HG02840 (cell line): ENCODE data around the gene IGFLR1.
A peak's percentile ranks its signal among the peaks of the same experiment; 100 is the strongest.
"Not testable (repeated sequence)": the region's sequence is repeated elsewhere in the genome, so short reads cannot be mapped to it uniquely, and the experiment has no call there.

Experiments
- ATAC-seq: cut with Tn5 transposase; IDR thresholded peaks from one replicate; pipeline ENCODE4 v1.9.1; 2021; ENCODE audit warnings: mild to moderate bottlenecking, moderate library complexity, moderate number of reproducible peaks; ENCODE audit not compliant: unreplicated experiment, low FRiP score

The IGFLR1 gene

DNA sequence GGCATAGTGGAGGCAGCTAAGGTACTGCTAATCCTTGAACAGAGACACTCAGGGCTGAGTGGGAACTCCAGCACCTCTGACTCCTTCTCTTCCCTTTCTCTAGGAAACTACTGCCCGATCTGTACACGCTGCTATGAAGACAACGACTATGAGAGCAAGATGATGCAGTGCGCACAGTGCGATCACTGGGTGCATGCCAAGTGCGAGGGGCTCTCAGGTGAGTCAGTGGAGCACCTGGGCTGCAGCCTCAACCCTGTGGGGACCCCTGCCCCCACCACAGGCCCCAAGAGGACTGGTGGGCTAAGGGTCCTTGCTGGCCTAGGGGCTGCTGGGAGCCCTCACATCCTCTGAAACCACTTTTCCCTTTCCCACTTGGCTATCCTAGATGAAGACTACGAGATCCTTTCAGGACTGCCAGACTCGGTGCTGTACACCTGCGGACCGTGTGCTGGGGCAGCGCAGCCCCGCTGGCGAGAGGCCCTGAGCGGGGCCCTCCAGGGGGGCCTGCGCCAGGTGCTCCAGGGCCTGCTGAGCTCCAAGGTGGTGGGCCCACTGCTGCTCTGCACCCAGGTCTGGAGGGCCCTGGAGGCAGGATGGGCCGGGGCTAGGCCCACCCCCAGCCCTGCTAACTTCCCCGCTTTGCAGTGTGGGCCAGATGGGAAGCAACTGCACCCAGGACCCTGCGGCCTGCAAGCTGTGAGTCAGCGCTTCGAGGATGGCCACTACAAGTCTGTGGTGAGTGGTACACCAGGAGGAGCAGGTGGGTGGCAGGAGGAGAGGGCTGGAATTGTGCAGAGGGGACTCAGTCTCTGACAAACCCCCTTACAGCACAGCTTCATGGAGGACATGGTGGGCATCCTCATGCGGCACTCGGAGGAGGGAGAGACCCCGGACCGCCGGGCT lies 14.9 kb downstream of the IGFLR1 start:
- ATAC-seq = no peak

- ATAC-seq = no peak
These were observed 16.9 kb downstream of the IGFLR1 start for GRCh38 chr19:35725216-35725861.

DNA sequence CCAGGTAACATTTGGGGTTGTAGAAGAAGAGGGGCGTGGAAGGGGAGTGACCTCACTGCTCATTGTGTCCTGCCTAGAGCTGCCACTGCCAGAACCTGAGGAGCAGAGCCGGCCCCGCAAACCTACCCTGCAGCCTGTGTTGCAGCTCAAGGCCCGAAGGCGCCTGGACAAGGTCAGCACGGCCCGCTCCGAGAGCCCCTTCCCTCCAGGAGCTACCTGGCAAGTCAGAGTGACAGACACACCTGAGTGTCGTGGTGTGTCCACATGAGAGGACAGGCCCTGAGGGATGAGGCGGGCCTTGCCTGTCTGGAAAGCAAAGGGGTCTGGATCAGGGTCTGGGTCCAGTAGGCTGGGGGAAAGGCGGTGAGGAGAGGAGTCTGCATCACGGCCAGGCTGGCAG lies 17.7 kb downstream of the IGFLR1 start:
- ATAC-seq = no peak

DNA sequence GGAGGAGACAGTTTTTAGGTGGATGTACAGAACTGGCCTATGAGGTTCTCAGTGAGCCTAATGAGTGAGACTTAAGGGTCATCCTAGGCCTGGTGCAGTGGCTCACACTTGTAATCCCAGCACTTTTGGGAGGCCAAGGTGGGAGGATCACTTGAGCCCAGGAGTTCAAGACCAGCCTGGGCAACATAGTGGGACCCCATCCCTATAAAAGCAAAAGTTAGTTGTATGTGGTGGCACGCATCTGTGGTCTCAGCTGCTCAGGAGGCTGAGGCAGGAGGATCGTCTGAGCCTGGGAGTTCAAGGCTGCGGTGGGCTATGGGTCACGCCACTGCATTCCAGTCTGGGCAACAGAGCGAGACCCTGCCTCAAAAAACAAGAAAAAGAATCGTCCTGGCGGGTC lies 18.1 kb downstream of the IGFLR1 start:
- not testable (repeated sequence) for ATAC-seq

- no peak for ATAC-seq
These were observed 18.6 kb downstream of the IGFLR1 start for GRCh38 chr19:35723671-35724070.

GRCh38 chr19:35722897-35723296 lies 19.4 kb downstream of the IGFLR1 start:
- ATAC-seq = no peak

DNA sequence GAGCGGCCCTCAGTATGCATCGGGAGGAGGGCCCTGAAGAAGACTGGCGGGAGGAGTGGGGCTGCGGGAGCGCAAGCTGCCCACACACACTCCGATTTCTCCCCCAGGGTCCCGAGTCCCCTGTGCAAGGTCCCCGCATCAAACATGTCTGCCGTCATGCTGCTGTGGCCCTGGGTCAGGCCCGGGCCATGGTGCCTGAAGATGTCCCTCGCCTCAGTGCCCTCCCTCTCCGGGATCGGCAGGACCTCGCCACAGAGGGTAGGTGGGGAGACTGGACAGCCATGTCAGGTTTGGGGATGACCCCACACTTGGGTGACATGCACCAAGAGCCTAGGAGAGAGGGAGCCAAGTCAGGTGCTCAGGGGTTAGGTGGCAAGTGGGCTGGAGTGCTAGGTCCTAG lies 19.8 kb downstream of the IGFLR1 start:
- no peak for ATAC-seq

- ATAC-seq = no peak
These were observed 20.9 kb downstream of the IGFLR1 start for GRCh38 chr19:35721374-35721773.

- ATAC-seq = no peak
These were observed 21.6 kb downstream of the IGFLR1 start for GRCh38 chr19:35720648-35721047.

- no peak for ATAC-seq
These were observed 22.1 kb downstream of the IGFLR1 start for GRCh38 chr19:35720163-35720524.

GRCh38 chr19:35719402-35720162 lies 22.7 kb downstream of the IGFLR1 start:
- ATAC-seq = no peak

- no peak for ATAC-seq
These were observed 23.8 kb downstream of the IGFLR1 start for GRCh38 chr19:35718345-35719041.

GRCh38 chr19:35717665-35718344 lies 24.4 kb downstream of the IGFLR1 start, which contains the start of gene KMT2B:
TSS of gene KMT2B (plus strand) at chr19:35718003. CDS start at chr19:35718019, 16 bp downstream.
- no peak for ATAC-seq

DNA sequence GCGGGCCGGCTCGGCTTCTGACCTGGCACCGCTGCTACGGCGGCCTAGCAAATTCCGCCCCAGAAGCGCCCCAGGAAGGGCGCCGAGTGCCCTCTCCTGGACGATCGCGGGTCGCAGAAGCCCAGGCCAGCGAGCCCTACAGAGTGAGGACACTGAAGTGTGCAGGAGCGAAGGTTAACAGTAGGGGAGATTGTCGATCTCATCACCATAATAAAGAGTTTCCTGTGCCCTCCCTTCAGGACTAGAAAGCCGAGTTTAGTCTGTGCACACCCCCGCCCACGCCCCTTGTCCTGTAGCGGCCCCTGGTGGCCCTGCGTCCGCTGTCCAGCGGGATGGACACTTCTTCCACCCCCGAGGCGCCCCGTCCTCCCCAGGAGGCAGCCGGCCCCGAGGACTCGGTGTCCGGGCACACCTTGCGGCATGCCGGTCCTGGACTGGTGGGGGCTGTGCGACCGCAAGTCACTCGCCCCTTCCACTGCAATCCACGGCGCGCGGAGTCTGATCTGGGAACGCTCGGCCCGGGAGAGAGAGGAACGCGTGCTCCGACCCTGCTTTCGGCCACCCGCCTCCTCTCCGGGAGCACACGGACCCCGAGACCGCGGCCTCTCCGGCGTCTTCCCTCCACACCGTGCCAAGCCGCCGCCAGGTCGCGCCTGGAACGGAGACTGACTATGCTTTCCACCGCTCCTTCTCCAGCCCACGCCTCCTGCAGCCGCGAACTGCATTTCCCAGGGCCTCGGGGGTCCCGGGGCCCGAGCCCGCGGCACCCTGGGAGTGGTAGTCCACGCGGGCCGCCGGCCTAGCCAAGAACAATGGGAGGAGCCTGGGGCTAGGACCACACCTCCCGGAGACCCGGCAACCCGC lies 25.2 kb downstream of the IGFLR1 start:
- ATAC-seq = peak; percentile 61

DNA sequence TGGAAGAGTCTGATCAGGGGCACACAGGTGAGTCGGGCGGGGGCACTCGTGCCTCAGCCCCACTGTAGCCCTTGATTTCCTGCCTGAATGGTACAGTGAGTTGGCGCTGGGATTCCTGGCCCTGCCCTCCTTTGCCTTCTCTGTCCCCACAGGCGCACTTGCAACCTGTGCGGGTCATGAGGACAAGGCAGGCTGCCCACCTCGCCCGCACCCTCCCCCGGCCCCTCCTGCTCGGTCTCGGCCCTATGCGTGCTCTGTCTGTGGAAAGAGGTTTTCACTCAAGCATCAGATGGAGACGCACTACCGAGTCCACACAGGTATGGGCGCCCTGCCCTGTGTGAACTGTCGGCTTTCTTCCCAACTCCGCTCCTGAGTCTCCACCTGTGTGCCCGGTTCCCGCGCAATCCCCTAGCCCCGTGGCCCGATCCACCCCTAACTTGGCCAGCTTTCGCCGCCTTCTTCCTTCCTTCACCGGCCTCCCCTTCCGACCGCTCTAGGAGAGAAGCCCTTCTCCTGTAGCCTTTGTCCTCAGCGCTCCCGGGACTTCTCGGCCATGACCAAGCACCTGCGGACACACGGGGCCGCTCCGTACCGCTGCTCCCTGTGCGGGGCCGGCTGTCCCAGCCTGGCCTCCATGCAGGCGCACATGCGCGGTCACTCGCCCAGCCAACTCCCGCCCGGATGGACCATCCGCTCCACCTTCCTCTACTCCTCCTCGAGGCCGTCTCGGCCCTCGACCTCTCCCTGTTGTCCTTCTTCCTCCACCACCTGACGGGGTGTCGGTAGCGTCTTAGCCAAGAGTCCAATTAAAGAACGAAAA lies 26.1 kb downstream of the IGFLR1 start:
- no peak for ATAC-seq

DNA sequence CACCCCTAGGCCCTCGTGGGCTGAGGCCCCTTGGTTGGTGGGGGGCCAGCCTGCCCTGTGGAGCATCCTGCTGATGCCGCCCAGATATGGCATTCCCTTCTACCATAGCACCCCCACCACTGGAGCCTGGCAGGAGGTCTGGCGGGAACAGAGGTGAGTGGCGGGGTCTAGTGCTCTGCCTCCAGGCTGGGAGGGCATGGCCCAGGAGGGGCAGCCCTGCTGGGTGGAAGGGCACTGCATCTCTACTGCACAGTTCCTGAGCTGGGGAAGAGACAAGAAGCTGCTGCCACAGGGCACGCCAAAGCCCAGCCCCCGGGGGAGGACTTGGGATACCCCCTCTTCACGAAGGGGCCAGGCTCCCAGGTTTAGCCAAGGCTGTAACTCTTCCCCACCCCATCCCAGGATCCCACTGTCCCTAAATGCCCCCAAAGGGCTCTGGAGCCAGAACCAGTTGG lies 26.9 kb downstream of the IGFLR1 start:
- no peak for ATAC-seq

DNA sequence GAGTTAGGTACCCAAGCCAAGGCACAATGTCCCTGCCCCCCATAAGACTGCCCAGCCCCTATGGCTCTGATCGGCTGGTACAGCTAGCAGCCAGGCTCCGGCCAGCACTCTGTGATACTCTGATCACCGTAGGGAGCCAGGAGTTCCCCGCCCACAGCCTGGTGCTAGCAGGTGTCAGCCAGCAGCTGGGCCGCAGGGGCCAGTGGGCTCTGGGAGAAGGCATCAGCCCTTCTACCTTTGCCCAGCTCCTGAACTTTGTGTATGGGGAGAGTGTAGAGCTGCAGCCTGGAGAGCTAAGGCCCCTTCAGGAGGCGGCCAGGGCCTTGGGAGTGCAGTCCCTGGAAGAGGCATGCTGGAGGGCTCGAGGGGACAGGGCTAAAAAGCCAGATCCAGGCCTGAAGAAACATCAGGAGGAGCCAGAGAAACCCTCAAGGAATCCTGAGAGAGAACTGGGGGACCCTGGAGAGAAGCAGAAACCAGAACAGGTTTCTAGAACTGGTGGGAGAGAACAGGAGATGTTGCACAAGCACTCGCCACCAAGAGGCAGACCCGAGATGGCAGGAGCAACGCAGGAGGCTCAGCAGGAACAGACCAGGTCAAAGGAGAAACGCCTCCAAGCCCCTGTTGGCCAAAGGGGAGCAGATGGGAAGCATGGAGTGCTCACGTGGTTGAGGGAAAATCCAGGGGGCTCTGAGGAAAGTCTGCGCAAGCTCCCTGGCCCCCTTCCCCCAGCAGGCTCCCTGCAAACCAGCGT lies 27.5 kb downstream of the IGFLR1 start:
- ATAC-seq = no peak
